ENCODE measurements around the gene AP4M1. TPM values are rescaled to one million over a fixed set of nuclear protein-coding genes. Genes with fewer than 3 reads are reported as not detected.

The AP4M1 gene
- total and polyA plus RNA-seq, 9 of the 15 experiments (the other 6 are each of a cell fraction or from before 2014, with no cell fraction given): 1.3 to 30.9 (median 14.1) TPM

- TF ChIP-seq ZNF398 (CRISPR knock-in tag; IDR thresholded peaks at IDR 0.05) (no peak), CBFB (CRISPR knock-in tag; IDR thresholded peaks at IDR 0.05) (no peak), CBX2 (IDR thresholded peaks at IDR 0.05; ENCODE audit: insufficient read depth, low read length, poor library complexity, severe bottlenecking) (no peak), ZFX (CRISPR knock-in tag; IDR thresholded peaks at IDR 0.05) (no peak), TCF3 (CRISPR knock-in tag; IDR thresholded peaks at IDR 0.05) (peak; percentile 61), PCBP2 (IDR thresholded peaks at IDR 0.05; ENCODE audit: low read depth, low read length, poor library complexity, severe bottlenecking) (no peak), FOSL1 (tag; conservative IDR thresholded peaks at IDR 0.05) (no peak), ZMIZ1 (IDR thresholded peaks at IDR 0.05; ENCODE audit: low read depth in 2 of 2, low read length in 2 of 2) (no peak), JUN (IDR thresholded peaks at IDR 0.05; ENCODE audit: borderline replicate concordance, low read depth, low read length) (no peak), JUN (CRISPR knock-in tag; IDR thresholded peaks at IDR 0.05; ENCODE audit: borderline replicate concordance) (no peak), CBFA2T2 (conservative IDR thresholded peaks at IDR 0.05) (peak; percentile 61), ZNF274 (IDR thresholded peaks at IDR 0.05; ENCODE audit: borderline replicate concordance, low read depth, low read length) (no peak), BRD9 (IDR thresholded peaks at IDR 0.05; ENCODE audit: low read depth, partially characterized antibody) (no peak), KLF1 (tag; IDR thresholded peaks at IDR 0.05) (no peak), HDGF (IDR thresholded peaks at IDR 0.05) (no peak), RREB1 (CRISPR knock-in tag; IDR thresholded peaks at IDR 0.05) (no peak), MAFF (IDR thresholded peaks at IDR 0.05; ENCODE audit: low read length) (peak; percentile 35; the same call in 1 of the 2 replicates), ZNF76 (CRISPR knock-in tag; IDR thresholded peaks at IDR 0.05; ENCODE audit: borderline replicate concordance) (no peak)
Observed at GRCh38 chr7:100111156-100111555, 9.7 kb downstream of the AP4M1 start (continued).

Measured in K562 (cell line).